HepG2 (cell line): ENCODE results near the gene ANAPC16. TPM values are rescaled to one million over a fixed set of nuclear protein-coding genes. Genes with fewer than 3 reads are reported as not detected.

Source experiments
- E2F2 ChIP-seq: sonication (generic); formaldehyde crosslinking; IDR thresholded peaks from 2 replicates; pipeline ENCODE4 v1.4.0; 2020; ENCODE audit warnings: missing genetic modification reagents, borderline replicate concordance
- EHMT2 ChIP-seq: fragments of 200-600 bp; sonication (generic); IDR thresholded peaks from 2 replicates; pipeline ENCODE4 v1.7.0; 2017; ENCODE audit warnings: antibody characterized with exemption, low read depth, low read length, borderline replicate concordance
- HIC2 ChIP-seq: sonication (generic); formaldehyde crosslinking; IDR thresholded peaks from 2 replicates; pipeline ENCODE4 v1.9.0; 2022; ENCODE audit warnings: low read depth, missing genetic modification reagents
- KLF6 ChIP-seq: IDR thresholded peaks from 2 replicates; pipeline ENCODE4 v1.8.0; 2016; ENCODE audit warnings: missing biosample characterization, missing genetic modification reagents
- PHF21A ChIP-seq: sonication (generic); formaldehyde crosslinking; IDR thresholded peaks from 2 replicates; pipeline ENCODE4 v1.5.0; 2020; ENCODE audit warnings: mild to moderate bottlenecking, missing genetic modification reagents
- PRMT3 ChIP-seq: sonication (generic); formaldehyde crosslinking; IDR thresholded peaks from 2 replicates; pipeline ENCODE4 v1.8.1; 2022; ENCODE audit warnings: low read depth, mild to moderate bottlenecking, moderate library complexity, missing genetic modification reagents, borderline replicate concordance
- SALL2 ChIP-seq: sonication (generic); formaldehyde crosslinking; IDR thresholded peaks from 2 replicates; pipeline ENCODE4 v1.8.1; 2023; ENCODE audit warnings: mild to moderate bottlenecking, missing genetic modification reagents, inconsistent platforms
- SIN3A ChIP-seq: IDR thresholded peaks from 2 replicates; pipeline ENCODE4 v1.6.1; 2011; ENCODE audit warnings: low read depth, mild to moderate bottlenecking, control low read depth, low read length, borderline replicate concordance
- TP53 ChIP-seq: sonication (generic); formaldehyde crosslinking; conservative IDR thresholded peaks from 2 replicates; pipeline ENCODE4 v1.4.0; 2020; ENCODE audit warnings: missing genetic modification reagents
- UBTF ChIP-seq: sonication (generic); formaldehyde crosslinking; IDR thresholded peaks from 2 replicates; pipeline ENCODE4 v1.4.0; 2020; ENCODE audit warnings: mild to moderate bottlenecking, missing genetic modification reagents
- XRCC5 ChIP-seq: fragments of 200-400 bp; formaldehyde crosslinking; optimal IDR thresholded peaks from 2 replicates; pipeline ENCODE3; 2017; ENCODE audit warnings: mild to moderate bottlenecking, low read length
- ZNF546 ChIP-seq: sonication (generic); formaldehyde crosslinking; conservative IDR thresholded peaks from 2 replicates; pipeline ENCODE4 v1.8.1; 2023; ENCODE audit warnings: mild to moderate bottlenecking, missing genetic modification reagents
- ZNF569 ChIP-seq: sonication (generic); formaldehyde crosslinking; IDR thresholded peaks from 2 replicates; pipeline ENCODE4 v1.5.0; 2020; ENCODE audit warnings: mild to moderate bottlenecking, missing genetic modification reagents, moderate library complexity, borderline replicate concordance
- ZNF574 ChIP-seq: sonication (generic); formaldehyde crosslinking; IDR thresholded peaks from 2 replicates; pipeline ENCODE4 v1.4.0; 2020; ENCODE audit warnings: missing genetic modification reagents
- ZNF883 ChIP-seq: sonication (generic); formaldehyde crosslinking; IDR thresholded peaks from 2 replicates; pipeline ENCODE4 v1.5.1; 2020; ENCODE audit warnings: mild to moderate bottlenecking, missing genetic modification reagents; ENCODE audit errors: not compliant biosample characterization
- polyA plus RNA-seq, 8 experiments: library from polyadenylated mRNA; depleted of rRNA in 3 of 8; stranded (reverse) in 7 of 8; unstranded in 1 of 8; fragments of >200 nt; fragmentation: Illumina TruSeq in 4 of 8; extraction: Trizol in 4 of 8; gene quantifications; 2 replicates each; pipeline versions ENCODE4 v1.2.1 to v1.2.3, GENCODE V29; 2011 to 2016; ENCODE audit warnings: low read depth in 4 of 8, missing spikeins in 1 of 8, mixed read lengths in 1 of 8; ENCODE audit not compliant: insufficient read depth in 1 of 8
- total RNA-seq, 5 experiments: library from RNA; depleted of rRNA; stranded (reverse); fragments of >200 nt; fragmentation: Illumina TruSeq; extraction: Trizol; gene quantifications; 2 replicates each; pipeline ENCODE4 v1.2.3, GENCODE V29; 2016; ENCODE audit warnings: low read depth in 1 of 5
- TF ChIP-seq, protein P1 (sequence below): sonication (generic); formaldehyde crosslinking; IDR thresholded peaks from 2 replicates; pipeline ENCODE4 v1.4.0; 2020; ENCODE audit warnings: mild to moderate bottlenecking, missing genetic modification reagents

Gene ANAPC16
- total and polyA plus RNA-seq, 2 of the 13 experiments (the other 11 are each of a cell fraction or from before 2014, with no cell fraction given): 74.8 to 89.4 TPM

DNA sequence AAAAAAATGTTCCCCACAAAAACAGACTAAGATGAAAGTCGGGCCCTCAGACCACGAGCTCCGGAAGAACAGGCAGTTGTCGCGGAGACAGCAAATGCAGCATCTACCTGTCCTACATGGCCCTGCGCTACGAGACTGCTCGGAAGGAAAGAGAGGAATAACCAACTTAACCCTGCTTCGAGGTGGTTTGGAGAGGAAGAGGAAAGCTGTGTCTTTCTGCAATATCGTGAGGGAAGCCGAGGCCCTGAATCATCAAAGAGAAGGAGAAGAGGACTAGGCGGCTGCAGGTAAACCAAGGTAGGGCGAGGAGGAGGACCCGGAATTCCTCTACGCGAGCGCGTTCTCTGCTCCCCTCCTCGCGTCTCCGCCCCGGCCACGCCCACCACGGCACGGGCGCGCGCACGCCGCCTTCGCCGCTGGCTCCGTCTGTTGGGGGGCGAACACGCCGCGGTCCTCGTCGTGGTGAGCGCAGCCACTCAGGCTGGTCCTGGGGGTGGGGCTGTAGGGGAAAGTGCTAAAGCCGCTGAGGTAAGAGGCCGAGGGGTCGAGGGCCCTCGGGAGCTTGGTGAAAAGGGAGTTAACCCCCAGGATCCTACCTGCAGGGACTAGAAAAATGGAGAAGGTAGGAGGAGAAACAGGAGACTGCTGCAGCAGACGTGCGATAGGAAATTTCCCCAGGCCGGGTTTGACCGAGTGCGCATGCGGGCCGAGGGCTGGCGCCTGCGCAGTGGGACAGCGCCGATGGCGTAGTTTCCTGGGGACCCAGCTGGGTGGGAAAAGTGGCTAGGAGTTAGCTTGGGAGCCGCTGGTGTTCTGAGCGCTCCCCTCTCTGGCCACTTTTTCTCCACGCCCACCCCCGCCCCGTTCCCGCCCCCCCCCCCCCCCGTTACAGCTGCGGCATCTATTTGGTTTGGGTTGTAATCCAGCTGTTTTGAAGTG lies at the start of gene ANAPC16, which contains the start of gene ASCC1 (continued):
- TF ChIP-seq E2F2 (CRISPR knock-in tag): peak; percentile 75; the same call in 1 of the 2 replicates
- peak; percentile 66 for TF ChIP-seq PHF21A (CRISPR knock-in tag)
- peak; percentile 78; the same call in 1 of the 2 replicates for TF ChIP-seq ZNF546 (CRISPR knock-in tag)
- no peak for TF ChIP-seq PRMT3 (CRISPR knock-in tag)
- peak; percentile 58; the same call in 1 of the 2 replicates for TF ChIP-seq HIC2 (CRISPR knock-in tag)
- TF ChIP-seq, protein P1, sequence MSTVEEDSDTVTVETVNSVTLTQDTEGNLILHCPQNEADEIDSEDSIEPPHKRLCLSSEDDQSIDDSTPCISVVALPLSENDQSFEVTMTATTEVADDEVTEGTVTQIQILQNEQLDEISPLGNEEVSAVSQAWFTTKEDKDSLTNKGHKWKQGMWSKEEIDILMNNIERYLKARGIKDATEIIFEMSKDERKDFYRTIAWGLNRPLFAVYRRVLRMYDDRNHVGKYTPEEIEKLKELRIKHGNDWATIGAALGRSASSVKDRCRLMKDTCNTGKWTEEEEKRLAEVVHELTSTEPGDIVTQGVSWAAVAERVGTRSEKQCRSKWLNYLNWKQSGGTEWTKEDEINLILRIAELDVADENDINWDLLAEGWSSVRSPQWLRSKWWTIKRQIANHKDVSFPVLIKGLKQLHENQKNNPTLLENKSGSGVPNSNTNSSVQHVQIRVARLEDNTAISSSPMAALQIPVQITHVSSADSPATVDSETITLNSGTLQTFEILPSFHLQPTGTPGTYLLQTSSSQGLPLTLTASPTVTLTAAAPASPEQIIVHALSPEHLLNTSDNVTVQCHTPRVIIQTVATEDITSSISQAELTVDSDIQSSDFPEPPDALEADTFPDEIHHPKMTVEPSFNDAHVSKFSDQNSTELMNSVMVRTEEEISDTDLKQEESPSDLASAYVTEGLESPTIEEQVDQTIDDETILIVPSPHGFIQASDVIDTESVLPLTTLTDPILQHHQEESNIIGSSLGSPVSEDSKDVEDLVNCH (CRISPR knock-in tag): 0 out of 2 replicates have a peak, but pooled peaks have one; percentile 57
- peak; percentile 93 for TF ChIP-seq SALL2 (CRISPR knock-in tag)
- TF ChIP-seq ZNF574 (CRISPR knock-in tag): peak; percentile 76
- no peak for TF ChIP-seq EHMT2
- TF ChIP-seq TP53 (CRISPR knock-in tag): peak; percentile 29; the same call in 1 of the 2 replicates
- TF ChIP-seq KLF6 (CRISPR knock-in tag): peak; percentile 93
- peak; percentile 68; the same call in 1 of the 2 replicates for TF ChIP-seq SIN3A
- TF ChIP-seq ZNF569: no peak
- peak; percentile 75 for TF ChIP-seq XRCC5
- peak; percentile 79 for TF ChIP-seq UBTF (CRISPR knock-in tag)
- peak; percentile 97 for TF ChIP-seq ZNF883 (CRISPR knock-in tag)
